Fibroblast of villous mesenchyme (primary cell): ENCODE data around the gene CMIP. TPM values are rescaled to one million over a fixed set of nuclear protein-coding genes. Genes with fewer than 3 reads are reported as not detected.

Experiments used
- DNase-seq: peaks from one replicate; pipeline ENCODE4 v3.0.0-alpha.2; 2010; ENCODE audit warnings: low read depth
- H3K4me3 ChIP-seq: 2 replicates; pipeline ENCODE4 v1.5.1; 2011; ENCODE audit warnings: low read depth, mild to moderate bottlenecking, low read length
- CTCF ChIP-seq: IDR thresholded peaks from 2 replicates; pipeline ENCODE4 v1.5.1; 2012; ENCODE audit warnings: low read depth, mild to moderate bottlenecking, low read length; ENCODE audit not compliant: insufficient read depth
- total RNA-seq: library from RNA; depleted of rRNA; stranded (reverse); fragments of >200 nt; gene quantifications from 2 replicates; pipeline ENCODE4 v1.2.3, GENCODE V29; 2012

CMIP gene
- total RNA-seq, 1 donor, result 7.8 TPM

- no peak overlapping the region for H3K4me3 ChIP-seq
- DNase-seq, result no peak
- TF ChIP-seq CTCF, result no peak
These were observed 211.0 kb downstream of the CMIP start for GRCh38 chr16:81655469-81656162.

- H3K4me3 ChIP-seq, result no peak overlapping the region
- no peak for TF ChIP-seq CTCF
- DNase-seq, result peak; percentile 68
These were observed 212.6 kb downstream of the CMIP start for GRCh38 chr16:81657224-81657623.

- DNase-seq, result peak; percentile 73
- H3K4me3 ChIP-seq, result no peak overlapping the region
- no peak for TF ChIP-seq CTCF
These were observed 213.2 kb downstream of the CMIP start for GRCh38 chr16:81657781-81658180.

- TF ChIP-seq CTCF, result no peak
- DNase-seq, result no peak
- H3K4me3 ChIP-seq, result no peak overlapping the region
These were observed 213.8 kb downstream of the CMIP start for GRCh38 chr16:81658373-81658772.

GRCh38 chr16:81659249-81659648, 214.6 kb downstream of the CMIP start:
- no peak for TF ChIP-seq CTCF
- DNase-seq, result no peak
- no peak overlapping the region for H3K4me3 ChIP-seq

GRCh38 chr16:81661082-81661481, 216.5 kb downstream of the CMIP start:
- no peak overlapping the region for H3K4me3 ChIP-seq
- no peak for TF ChIP-seq CTCF
- no peak for DNase-seq

GRCh38 chr16:81664153-81664552, 219.5 kb downstream of the CMIP start:
- DNase-seq, result no peak
- no peak overlapping the region for H3K4me3 ChIP-seq
- TF ChIP-seq CTCF, result no peak
